GM06990 (cell line): ENCODE results near the gene TMEM127.
A peak's percentile ranks its signal among the peaks of the same experiment; 100 is the strongest.
"Not testable (repeated sequence)": the region's sequence is repeated elsewhere in the genome, so short reads cannot be mapped to it uniquely, and the experiment has no call there.

Experiments
- DNase-seq: peaks from one replicate; pipeline ENCODE4 v3.0.0-alpha.2; 2011; ENCODE audit not compliant: insufficient read length; ENCODE audit errors: extremely low read depth
- H3K27me3 ChIP-seq: replicated peaks from 2 replicates; pipeline ENCODE4 v1.6.0; 2011; ENCODE audit warnings: low read length; ENCODE audit not compliant: control insufficient read depth, insufficient read depth
- H3K36me3 ChIP-seq: 2 replicates; pipeline ENCODE4 v1.5.1; 2011; ENCODE audit warnings: low read length; ENCODE audit not compliant: control insufficient read depth, insufficient read depth
- H3K4me3 ChIP-seq: replicated peaks from 2 replicates; pipeline ENCODE4 v1.5.1; 2011; ENCODE audit warnings: low read depth, mild to moderate bottlenecking, control low read depth, low read length
- CTCF ChIP-seq: IDR thresholded peaks from 2 replicates; pipeline ENCODE4 v1.5.1; 2011; ENCODE audit warnings: low read length, control low read depth, mild to moderate bottlenecking, inconsistent platforms; ENCODE audit not compliant: insufficient read depth, poor library complexity, severe bottlenecking

Gene TMEM127

GRCh38 chr2:96261328-96262003, 4.3 kb downstream of the TMEM127 start:
- H3K4me3 ChIP-seq = no peak overlapping the region
- H3K27me3 ChIP-seq = no peaks in the 10 kb centered on the region
- peaks cover 20% of the 10 kb centered on the region for H3K36me3 ChIP-seq
- no peak for TF ChIP-seq CTCF
- no peak for DNase-seq

GRCh38 chr2:96260387-96261260, 5.2 kb downstream of the TMEM127 start:
- Histone ChIP-seq H3K36me3 (peaks cover 22% of the 10 kb centered on the region), H3K27me3 (no peaks in the 10 kb centered on the region), H3K4me3 (no peak overlapping the region)
- no peak for DNase-seq
- peak; percentile 68 for TF ChIP-seq CTCF

GRCh38 chr2:96259497-96259921, 6.3 kb downstream of the TMEM127 start:
- Histone ChIP-seq H3K4me3 (no peak overlapping the region), H3K36me3 (peaks cover 22% of the 10 kb centered on the region), H3K27me3 (no peaks in the 10 kb centered on the region)
- no peak for TF ChIP-seq CTCF
- no peak for DNase-seq

- Histone ChIP-seq H3K36me3 (peaks cover 27% of the 10 kb centered on the region), H3K4me3 (no peak overlapping the region), H3K27me3 (no peaks in the 10 kb centered on the region)
- no peak for TF ChIP-seq CTCF
- DNase-seq = no peak
These were observed 7.4 kb downstream of the TMEM127 start for GRCh38 chr2:96258166-96259022.

- H3K27me3 ChIP-seq, H3K4me3 ChIP-seq, DNase-seq: not testable (repeated sequence)
- H3K36me3 ChIP-seq = peaks cover 32% of the 10 kb centered on the region
These were observed 8.1 kb downstream of the TMEM127 start for GRCh38 chr2:96257744-96258143.
